T-helper 2 cell treated with Interferon-gamma antibody and Interleukin-4, amounts not matched to agents 5 μg/mL and 100 μg/mL, for 36 hours (primary cell): ENCODE data around the gene DSE.

Experiments
- DNase-seq: peaks from one replicate; pipeline ENCODE4 v3.0.0; 2021; ENCODE audit warnings: low spot score
- H3K27ac Mint-ChIP-seq: one replicate; pipeline ENCODE4 v1.8.0; 2021; ENCODE audit warnings: mild to moderate bottlenecking, mixed read lengths
- H3K27me3 Mint-ChIP-seq: one replicate; pipeline ENCODE4 v1.8.0; 2021; ENCODE audit warnings: low read depth, mixed read lengths
- H3K36me3 Mint-ChIP-seq: one replicate; pipeline ENCODE4 v1.8.0; 2021; ENCODE audit warnings: low read depth, mixed read lengths
- H3K4me1 Mint-ChIP-seq: one replicate; pipeline ENCODE4 v1.8.0; 2021; ENCODE audit warnings: low read depth, mixed read lengths
- H3K4me3 Mint-ChIP-seq: one replicate; pipeline ENCODE4 v1.8.0; 2022; ENCODE audit warnings: mild to moderate bottlenecking, moderate library complexity, mixed read lengths
- H3K9me3 Mint-ChIP-seq: one replicate; pipeline ENCODE4 v1.8.0; 2021; ENCODE audit warnings: mixed read lengths

Gene DSE

GRCh38 chr6:116402108-116402937 lies 31.6 kb downstream of the DSE start:
- no peaks in the 10 kb centered on the region for H3K36me3 Mint-ChIP-seq
- H3K4me1 Mint-ChIP-seq, result no peaks in the 10 kb centered on the region
- H3K27ac Mint-ChIP-seq, result no peak overlapping the region
- H3K4me3 Mint-ChIP-seq, result no peak overlapping the region
- DNase-seq, result no peak
- peaks cover 22% of the 10 kb centered on the region for H3K27me3 Mint-ChIP-seq
- no peaks in the 10 kb centered on the region for H3K9me3 Mint-ChIP-seq

DNA sequence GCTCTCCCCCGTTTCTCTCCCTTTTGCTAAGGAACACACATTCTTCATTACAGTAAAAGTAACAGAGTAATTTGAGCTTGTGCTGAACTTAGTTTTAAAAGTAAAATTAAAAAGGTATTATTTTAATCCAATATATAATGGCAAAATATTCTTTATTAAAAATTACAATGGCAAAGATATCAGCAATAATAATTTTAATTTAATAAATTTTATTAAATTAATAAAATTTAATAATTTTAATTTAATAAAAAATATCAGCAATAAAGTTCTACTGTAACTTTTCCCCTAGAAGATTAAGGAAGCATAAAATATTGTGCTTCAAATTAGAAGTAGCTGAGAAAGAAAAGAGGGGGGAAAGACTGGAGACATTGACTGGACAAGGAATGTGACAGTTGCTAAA lies 32.5 kb downstream of the DSE start:
- Mint-ChIP-seq H3K9me3 (no peaks in the 10 kb centered on the region), H3K36me3 (no peaks in the 10 kb centered on the region), H3K27ac (no peak overlapping the region), H3K4me1 (no peaks in the 10 kb centered on the region), H3K27me3 (peaks cover 22% of the 10 kb centered on the region), H3K4me3 (no peak overlapping the region)
- DNase-seq, result no peak

DNA sequence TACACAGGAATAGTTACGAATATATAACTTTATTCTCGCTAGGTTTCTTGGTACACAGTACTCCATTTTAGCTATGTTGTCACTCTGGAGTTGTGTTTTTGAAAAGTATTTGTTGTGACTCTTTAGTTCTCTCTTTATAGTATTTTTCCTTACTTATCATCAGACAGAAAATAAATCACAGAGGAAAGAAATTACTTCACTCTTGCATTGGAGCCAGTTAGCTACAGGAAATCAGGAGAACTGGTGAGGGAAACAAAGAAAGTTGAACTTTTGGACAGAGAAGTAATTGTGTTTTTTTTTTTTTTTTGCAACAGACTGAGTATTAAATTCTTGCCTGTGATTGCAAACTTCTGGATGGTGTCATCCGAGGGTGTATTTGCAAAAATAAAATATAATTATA lies 33.9 kb downstream of the DSE start:
- peaks cover 22% of the 10 kb centered on the region for H3K27me3 Mint-ChIP-seq
- no peaks in the 10 kb centered on the region for H3K9me3 Mint-ChIP-seq
- no peaks in the 10 kb centered on the region for H3K36me3 Mint-ChIP-seq
- no peak for DNase-seq
- H3K4me1 Mint-ChIP-seq, result no peaks in the 10 kb centered on the region
- no peak overlapping the region for H3K4me3 Mint-ChIP-seq
- no peak overlapping the region for H3K27ac Mint-ChIP-seq

GRCh38 chr6:116405138-116405537 lies 34.4 kb downstream of the DSE start:
- DNase-seq, result no peak
- no peaks in the 10 kb centered on the region for H3K36me3 Mint-ChIP-seq
- H3K9me3 Mint-ChIP-seq, result no peaks in the 10 kb centered on the region
- H3K27ac Mint-ChIP-seq, result no peak overlapping the region
- no peak overlapping the region for H3K4me3 Mint-ChIP-seq
- peaks cover 19% of the 10 kb centered on the region for H3K27me3 Mint-ChIP-seq
- no peaks in the 10 kb centered on the region for H3K4me1 Mint-ChIP-seq

DNA sequence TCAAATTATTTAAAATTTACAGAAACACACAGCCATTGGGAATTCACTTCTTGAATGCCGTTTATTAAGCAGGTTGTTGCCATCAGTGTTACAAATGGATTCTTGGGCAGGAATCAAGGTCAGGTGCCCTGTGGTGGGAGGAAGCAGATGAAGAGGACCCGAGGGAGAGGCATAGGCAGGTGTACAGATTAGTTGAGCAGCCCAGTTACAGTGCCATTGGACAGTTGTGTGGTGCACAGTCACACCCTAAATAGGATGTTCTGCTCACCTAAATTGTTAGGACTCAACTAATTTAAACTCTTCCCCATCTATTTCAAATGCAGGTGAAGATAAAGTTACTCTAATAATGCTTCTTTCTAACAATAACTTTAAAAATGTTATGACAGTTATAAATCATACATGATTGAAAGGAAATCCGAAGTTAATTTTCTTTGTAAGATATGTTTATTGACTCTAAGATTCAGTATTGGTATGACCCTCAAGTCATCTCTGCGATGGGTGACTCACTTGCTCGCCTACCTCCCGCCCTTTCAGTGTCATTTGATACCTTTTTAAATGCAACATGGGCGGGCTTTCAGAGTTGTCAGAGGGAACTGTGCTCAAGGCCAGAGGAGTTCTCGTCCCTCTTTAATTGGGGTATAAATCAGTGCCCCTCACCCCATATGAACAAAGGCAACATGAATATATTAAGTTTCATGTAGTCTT lies 35.1 kb downstream of the DSE start:
- H3K9me3 Mint-ChIP-seq, result no peaks in the 10 kb centered on the region
- H3K4me3 Mint-ChIP-seq, result no peak overlapping the region
- DNase-seq, result no peak
- H3K4me1 Mint-ChIP-seq, result no peaks in the 10 kb centered on the region
- H3K27me3 Mint-ChIP-seq, result peaks cover 19% of the 10 kb centered on the region
- no peaks in the 10 kb centered on the region for H3K36me3 Mint-ChIP-seq
- H3K27ac Mint-ChIP-seq, result no peak overlapping the region

DNA sequence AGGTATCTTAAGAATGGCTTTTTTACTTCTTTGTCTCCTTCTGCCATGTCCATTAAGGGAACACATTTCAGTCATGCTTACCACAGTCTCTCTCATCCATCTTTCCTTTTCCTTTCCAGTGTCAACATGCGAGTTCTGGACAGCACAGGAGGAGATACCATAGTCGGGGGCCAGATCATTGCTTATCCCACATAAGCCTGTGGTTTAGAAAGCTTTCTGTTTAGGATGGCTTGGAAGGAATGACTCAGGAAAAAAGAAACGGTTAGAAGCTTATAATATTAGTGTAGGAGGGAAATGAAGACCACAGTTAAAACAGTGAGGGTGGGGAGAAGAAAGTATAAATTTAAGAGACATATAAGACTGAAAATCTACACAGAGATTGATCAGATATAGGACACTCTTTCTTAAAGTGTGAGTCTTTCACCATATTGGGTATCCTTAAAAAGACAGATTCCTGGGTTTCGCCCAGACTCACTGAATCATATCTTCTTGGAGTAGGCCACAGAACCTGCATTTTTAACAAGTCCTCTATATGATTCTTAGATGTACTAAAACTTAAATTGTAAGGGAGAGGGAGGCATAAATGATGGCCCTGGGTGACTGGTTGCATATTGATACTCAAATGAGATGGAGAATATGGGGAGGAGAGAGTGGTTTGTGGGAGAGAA lies 36.1 kb downstream of the DSE start:
- Mint-ChIP-seq H3K36me3 (no peaks in the 10 kb centered on the region), H3K27me3 (peaks cover 19% of the 10 kb centered on the region), H3K9me3 (no peaks in the 10 kb centered on the region), H3K4me3 (no peak overlapping the region), H3K4me1 (no peaks in the 10 kb centered on the region), H3K27ac (no peak overlapping the region)
- DNase-seq, result no peak

DNA sequence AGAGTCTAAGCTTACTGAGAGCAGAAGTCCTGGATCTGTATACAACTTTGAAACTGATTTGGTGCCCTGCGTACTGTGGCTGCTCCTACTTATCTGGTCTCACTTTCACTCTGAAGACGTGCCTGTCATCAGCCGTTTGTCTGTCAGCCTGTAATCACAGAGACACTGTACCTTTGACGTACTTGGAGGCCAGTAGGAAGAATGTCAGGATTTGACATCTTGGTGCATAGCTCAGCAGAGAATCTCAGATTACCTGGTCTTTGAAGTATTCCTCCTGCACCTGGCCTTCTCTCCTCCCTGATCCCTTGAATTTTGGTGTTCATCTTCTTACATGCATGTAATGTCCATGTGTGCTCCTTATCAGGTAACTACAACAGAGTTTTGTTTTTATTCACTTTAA lies 37.7 kb downstream of the DSE start:
- peaks cover 15% of the 10 kb centered on the region for H3K27me3 Mint-ChIP-seq
- no peaks in the 10 kb centered on the region for H3K4me1 Mint-ChIP-seq
- DNase-seq, result no peak
- H3K4me3 Mint-ChIP-seq, result no peak overlapping the region
- no peak overlapping the region for H3K27ac Mint-ChIP-seq
- H3K36me3 Mint-ChIP-seq, result no peaks in the 10 kb centered on the region
- H3K9me3 Mint-ChIP-seq, result no peaks in the 10 kb centered on the region

DNA sequence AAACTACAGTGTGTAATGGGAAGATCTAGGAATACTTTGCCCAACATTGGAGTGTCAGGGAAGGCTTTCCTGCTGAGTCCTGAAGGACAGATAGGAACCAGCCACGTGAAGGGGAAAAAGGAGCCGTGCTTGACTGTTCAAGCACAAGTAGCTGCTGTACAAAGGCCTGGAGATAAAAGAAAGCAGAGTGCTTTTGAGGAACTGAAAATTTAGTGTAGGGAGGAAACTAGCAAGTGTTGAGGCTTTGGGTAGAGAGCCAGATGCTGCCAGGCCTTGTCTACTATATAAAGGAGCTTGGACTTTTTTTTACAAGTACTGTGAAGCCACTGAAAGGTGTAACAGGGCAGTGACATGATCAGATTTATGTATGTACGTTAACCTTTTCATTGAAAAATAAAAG lies 39.0 kb downstream of the DSE start:
- no peak for DNase-seq
- H3K27me3 Mint-ChIP-seq, result peaks cover 13% of the 10 kb centered on the region
- no peaks in the 10 kb centered on the region for H3K36me3 Mint-ChIP-seq
- H3K4me3 Mint-ChIP-seq, result no peak overlapping the region
- H3K4me1 Mint-ChIP-seq, result no peaks in the 10 kb centered on the region
- no peak overlapping the region for H3K27ac Mint-ChIP-seq
- no peaks in the 10 kb centered on the region for H3K9me3 Mint-ChIP-seq

- Mint-ChIP-seq H3K4me3 (no peak overlapping the region), H3K36me3 (no peaks in the 10 kb centered on the region), H3K27me3 (peaks cover 8% of the 10 kb centered on the region), H3K9me3 (no peaks in the 10 kb centered on the region), H3K27ac (no peak overlapping the region), H3K4me1 (no peaks in the 10 kb centered on the region)
- DNase-seq, result no peak
Observed at GRCh38 chr6:116411284-116411623, 40.5 kb downstream of the DSE start.

GRCh38 chr6:116412270-116412669 lies 41.5 kb downstream of the DSE start:
- H3K9me3 Mint-ChIP-seq, result no peaks in the 10 kb centered on the region
- no peak for DNase-seq
- no peaks in the 10 kb centered on the region for H3K36me3 Mint-ChIP-seq
- H3K27me3 Mint-ChIP-seq, result peaks cover 2% of the 10 kb centered on the region
- H3K4me1 Mint-ChIP-seq, result no peaks in the 10 kb centered on the region
- H3K27ac Mint-ChIP-seq, result no peak overlapping the region
- H3K4me3 Mint-ChIP-seq, result no peak overlapping the region

DNA sequence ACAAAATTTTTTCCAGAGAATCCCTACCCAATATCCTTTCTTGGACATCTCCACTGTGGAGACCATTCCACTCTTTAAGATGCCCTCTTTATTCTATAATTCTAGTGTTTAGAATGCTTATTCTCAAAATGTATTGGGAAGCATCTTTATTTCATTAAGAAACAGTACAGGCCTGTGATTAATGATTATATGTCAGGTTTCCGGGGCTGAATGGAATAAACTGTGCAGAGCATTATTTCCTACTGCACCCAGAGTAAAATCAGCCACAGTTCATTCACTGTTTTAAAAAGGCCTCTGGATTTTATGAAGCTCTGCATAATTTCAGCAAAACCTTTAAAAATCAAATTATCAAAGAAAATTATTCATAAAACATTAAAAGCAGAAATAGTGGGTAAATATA lies 42.6 kb downstream of the DSE start:
- H3K36me3 Mint-ChIP-seq, result no peaks in the 10 kb centered on the region
- no peak overlapping the region for H3K4me3 Mint-ChIP-seq
- no peaks in the 10 kb centered on the region for H3K4me1 Mint-ChIP-seq
- no peak for DNase-seq
- no peaks in the 10 kb centered on the region for H3K9me3 Mint-ChIP-seq
- H3K27me3 Mint-ChIP-seq, result peaks cover 2% of the 10 kb centered on the region
- H3K27ac Mint-ChIP-seq, result no peak overlapping the region

- H3K4me1 Mint-ChIP-seq, result no peaks in the 10 kb centered on the region
- H3K4me3 Mint-ChIP-seq, result no peak overlapping the region
- no peaks in the 10 kb centered on the region for H3K9me3 Mint-ChIP-seq
- no peak for DNase-seq
- no peaks in the 10 kb centered on the region for H3K36me3 Mint-ChIP-seq
- peaks cover 2% of the 10 kb centered on the region for H3K27me3 Mint-ChIP-seq
- no peak overlapping the region for H3K27ac Mint-ChIP-seq
Observed at GRCh38 chr6:116417661-116418060, 46.9 kb downstream of the DSE start.

DNA sequence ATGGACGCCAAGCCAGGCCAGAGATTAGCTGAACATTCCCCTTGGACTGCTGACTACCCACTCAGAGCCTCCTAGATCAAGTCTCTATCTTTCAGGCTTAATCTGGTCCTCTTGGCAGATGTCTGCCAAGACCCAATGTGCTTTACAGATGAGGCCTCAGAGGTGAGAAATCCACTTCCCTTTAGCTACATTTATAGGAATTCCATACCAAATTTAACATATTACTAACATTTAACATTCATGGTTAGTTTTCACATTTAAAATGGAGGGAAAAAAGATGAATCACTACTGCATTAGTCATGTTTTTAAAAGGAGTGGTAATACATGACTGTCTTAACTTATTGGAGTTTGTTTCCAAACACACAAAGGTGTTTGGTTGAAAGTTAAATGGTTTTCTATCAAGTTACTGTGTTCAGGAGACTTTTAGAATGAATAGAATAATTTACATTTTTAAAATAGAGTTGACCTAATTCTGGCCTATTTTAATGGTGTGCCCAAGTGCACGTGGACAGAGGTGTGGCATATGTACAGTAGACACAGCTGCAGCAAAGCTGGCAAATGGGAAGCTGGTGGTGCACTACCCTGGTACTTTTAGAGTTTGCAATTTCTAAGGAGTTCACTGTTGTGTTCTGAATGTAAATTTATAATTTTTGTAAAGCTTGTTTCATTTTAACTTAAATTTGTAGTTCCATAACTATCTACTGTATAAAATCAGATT lies 48.5 kb downstream of the DSE start:
- H3K27ac Mint-ChIP-seq, result no peak overlapping the region
- no peaks in the 10 kb centered on the region for H3K4me1 Mint-ChIP-seq
- peaks cover 2% of the 10 kb centered on the region for H3K27me3 Mint-ChIP-seq
- H3K36me3 Mint-ChIP-seq, result no peaks in the 10 kb centered on the region
- H3K9me3 Mint-ChIP-seq, result no peaks in the 10 kb centered on the region
- no peak for DNase-seq
- H3K4me3 Mint-ChIP-seq, result no peak overlapping the region

- no peaks in the 10 kb centered on the region for H3K4me1 Mint-ChIP-seq
- no peak for DNase-seq
- H3K9me3 Mint-ChIP-seq, result no peaks in the 10 kb centered on the region
- H3K27ac Mint-ChIP-seq, result no peak overlapping the region
- H3K36me3 Mint-ChIP-seq, result no peaks in the 10 kb centered on the region
- no peak overlapping the region for H3K4me3 Mint-ChIP-seq
- H3K27me3 Mint-ChIP-seq, result peaks cover 2% of the 10 kb centered on the region
Observed at GRCh38 chr6:116420341-116420740, 49.6 kb downstream of the DSE start.
